ENCODE data around the gene GBA2. TPM values are rescaled to one million over a fixed set of nuclear protein-coding genes. Genes with fewer than 3 reads are reported as not detected.

The GBA2 gene
- total RNA-seq, 1 experiment from 2014 or later: 84.9 TPM

DNA sequence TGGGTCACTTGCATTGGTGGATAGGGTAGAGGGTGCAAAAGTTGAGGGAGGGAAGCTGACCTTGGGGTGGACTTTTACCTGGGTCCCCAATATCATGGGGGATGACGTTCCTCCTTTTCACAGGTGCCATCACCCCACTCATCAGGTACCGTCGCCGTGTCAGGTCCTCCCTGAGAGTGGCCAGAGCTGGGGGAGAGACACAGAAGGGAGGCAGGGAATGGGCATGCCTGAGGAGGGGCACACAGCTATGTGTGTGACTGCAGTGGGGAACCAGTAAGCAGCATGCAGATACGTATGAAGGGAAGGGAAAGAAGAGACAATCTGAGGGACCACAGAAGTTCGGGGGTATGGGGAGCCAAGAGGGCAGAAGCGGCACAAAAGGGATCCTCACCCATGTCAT lies 10.1 kb downstream of the GBA2 start:
- no peak for DNase-seq (ENCODE audit: low spot score)

- no peak for DNase-seq (ENCODE audit: low spot score)
These were observed 10.8 kb downstream of the GBA2 start for GRCh38 chr9:35738186-35738585.

DNA sequence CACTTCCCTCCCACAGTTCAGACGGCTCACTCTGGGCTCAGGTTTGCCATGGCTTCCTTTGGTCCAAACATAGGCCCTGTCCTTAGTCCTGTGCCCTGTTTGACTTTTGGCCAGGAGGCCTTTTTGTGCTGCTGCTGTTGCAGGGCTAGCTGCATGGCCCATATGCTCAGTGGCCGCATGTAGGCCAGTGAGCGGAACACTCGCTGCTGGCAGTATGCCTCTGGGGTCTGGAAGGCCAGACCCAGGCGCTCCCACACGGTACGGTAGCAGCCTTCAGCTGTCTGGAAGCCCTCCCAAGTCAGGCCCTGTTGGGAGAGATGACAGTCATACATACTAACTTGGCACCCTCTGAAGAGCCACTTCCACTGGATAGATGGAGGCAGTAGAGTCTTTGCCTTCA lies 11.9 kb downstream of the GBA2 start:
- DNase-seq (ENCODE audit: low spot score): no peak

GRCh38 chr9:35736201-35736633 lies 12.8 kb downstream of the GBA2 start:
- peak; percentile 81 for DNase-seq (ENCODE audit: low spot score)

- no peak for DNase-seq (ENCODE audit: low spot score)
These were observed 14.9 kb downstream of the GBA2 start for GRCh38 chr9:35734096-35734495.

DNA sequence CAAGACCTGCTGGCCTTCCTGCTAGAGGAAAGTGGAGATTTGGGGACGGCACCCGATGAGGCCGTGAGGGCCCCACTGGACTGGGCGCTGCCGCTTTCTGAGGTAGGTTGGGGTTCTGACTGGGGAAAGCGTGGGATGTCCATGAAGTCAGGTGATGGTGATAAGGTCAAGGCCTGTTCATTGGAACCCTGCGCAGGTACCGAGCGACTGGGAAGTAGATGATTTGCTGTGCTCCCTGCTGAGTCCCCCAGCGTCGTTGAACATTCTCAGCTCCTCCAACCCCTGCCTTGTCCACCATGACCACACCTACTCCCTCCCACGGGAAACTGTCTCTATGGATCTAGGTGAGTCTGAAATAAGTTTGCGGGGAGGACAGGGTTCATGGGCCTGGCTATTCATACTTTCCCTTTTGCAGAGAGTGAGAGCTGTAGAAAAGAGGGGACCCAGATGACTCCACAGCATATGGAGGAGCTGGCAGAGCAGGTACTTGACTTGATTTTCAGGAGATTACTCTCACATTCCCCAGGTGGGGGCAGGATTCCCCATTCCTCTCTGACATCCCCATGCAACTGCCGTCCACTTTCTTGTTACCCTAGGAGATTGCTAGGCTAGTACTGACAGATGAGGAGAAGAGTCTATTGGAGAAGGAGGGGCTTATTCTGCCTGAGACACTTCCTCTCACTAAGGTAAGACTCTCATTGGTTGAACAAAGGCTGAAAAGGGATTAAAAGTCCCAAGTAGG lies 16.1 kb downstream of the GBA2 start:
- peak; percentile 78 for DNase-seq (ENCODE audit: low spot score)

DNA sequence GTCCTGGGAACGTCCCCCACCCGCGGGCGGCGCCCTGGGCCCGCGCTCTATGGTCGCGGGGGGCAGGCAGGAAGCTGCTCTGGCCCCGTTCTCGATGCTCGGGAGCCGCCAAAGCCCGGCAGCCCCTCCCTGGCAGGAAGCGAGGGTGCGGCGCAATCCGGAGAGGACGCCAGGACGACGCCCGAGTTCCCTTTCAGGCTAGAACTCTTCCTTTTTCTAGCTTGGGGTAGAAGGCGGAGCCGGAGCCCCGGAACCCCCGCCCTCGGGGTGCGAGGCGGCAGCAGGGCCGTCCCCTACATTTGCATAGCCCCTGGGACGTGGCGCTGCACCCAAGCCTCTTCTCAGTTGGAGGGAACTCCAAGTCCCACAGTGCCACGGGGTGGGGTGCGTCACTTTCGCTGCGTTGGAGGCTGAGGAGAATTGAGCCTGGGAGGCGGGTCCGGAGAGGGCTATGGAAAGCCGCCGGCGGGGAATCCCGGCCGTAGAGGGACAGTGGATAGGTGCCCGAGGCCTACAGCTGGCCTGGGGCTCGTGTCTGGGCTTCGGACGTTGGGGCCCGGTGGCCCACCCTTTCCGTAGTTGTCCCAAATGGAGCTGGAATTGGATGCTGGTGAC lies 16.7 kb downstream of the GBA2 start, which contains the start of the genes CREB3 and TLN1:
CREB3 (plus strand) TSS at position 482 of the 615 bp plus-strand sequence; CDS start at position 589, 107 bp downstream.
TLN1 (minus strand) TSS at position 11 of the 615 bp plus-strand sequence. CDS start 6,501 bp downstream, outside the sequence.
- DNase-seq (ENCODE audit: low spot score): peak; percentile 98

GRCh38 chr9:35731415-35732184 lies 17.4 kb downstream of the GBA2 start:
- no peak for DNase-seq (ENCODE audit: low spot score)

DNA sequence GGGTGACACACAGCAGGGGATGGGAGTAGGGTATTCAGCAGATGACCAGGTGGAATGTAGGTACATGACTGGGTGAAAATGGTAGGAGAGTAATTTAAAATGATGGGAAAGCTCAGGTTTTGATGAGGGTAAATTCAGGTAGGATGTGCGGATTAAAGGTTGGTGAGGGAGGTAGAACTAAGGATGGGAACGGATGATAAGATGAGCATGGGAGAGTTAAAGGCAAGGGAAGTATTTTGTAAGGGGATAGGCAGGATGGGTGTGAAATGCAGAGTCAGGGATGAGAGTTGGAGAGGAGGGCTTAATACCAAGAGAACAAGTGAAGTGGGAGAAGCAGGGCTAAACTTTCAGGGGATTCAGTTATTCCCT lies 18.6 kb downstream of the GBA2 start:
- no peak for DNase-seq (ENCODE audit: low spot score)

DNA sequence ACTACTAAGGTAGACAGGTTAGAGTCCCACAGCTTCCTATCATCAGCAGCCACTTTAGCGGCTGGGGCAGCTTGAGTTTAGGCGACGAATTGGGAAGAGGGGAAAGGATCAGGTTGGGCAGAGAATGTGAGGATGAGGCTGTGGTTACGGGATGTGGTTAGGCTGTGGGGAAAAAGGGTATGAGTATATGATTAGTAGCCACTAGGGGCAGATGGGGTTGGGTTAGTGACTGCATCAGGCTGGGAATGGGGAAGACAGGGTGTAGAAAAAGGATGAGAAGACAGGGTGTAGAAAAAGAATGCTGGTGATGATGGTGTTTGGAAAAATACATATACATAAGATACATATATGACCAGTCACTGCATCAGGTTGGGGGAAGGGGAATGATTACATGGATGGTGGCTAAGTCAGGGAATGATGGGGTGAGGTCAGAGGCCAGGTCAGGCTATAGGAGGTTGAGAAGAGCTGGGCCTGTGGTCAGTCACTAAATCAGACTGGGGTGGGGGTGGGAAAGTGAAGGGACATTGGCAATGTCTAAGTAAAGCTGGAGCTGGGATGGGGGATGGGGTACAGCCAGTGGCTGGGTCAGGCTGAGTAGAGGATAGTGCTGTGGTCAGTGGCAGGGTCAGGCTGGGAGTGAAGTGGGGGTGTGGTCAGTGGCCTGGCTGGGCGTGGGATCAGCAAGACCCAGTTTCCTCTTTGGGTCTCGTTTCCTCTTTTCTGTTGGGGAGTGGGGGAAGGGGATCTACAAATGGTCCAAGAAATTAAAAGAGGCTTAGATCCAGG lies 19.1 kb downstream of the GBA2 start:
- DNase-seq (ENCODE audit: low spot score): peak; percentile 59

DNA sequence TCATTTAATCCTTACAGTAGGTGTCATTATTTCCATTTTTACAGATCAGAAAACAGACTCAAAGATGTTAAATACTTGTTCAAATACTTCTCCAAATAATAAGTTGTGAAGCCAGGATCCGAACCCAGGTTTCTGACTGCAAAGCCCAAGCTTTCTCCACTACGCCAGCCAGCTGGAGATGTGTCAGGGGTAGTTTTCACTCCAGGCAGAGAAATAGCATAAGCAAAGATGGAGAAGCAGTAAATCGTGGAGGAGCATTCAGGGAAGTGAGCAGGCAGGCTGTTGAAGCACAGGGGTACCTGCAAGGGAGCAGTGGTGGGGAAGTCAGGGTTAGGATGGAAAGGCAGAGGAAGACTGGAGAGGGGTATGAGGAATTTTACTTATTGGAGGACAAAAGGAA lies 19.9 kb downstream of the GBA2 start:
- DNase-seq (ENCODE audit: low spot score): no peak

DNA sequence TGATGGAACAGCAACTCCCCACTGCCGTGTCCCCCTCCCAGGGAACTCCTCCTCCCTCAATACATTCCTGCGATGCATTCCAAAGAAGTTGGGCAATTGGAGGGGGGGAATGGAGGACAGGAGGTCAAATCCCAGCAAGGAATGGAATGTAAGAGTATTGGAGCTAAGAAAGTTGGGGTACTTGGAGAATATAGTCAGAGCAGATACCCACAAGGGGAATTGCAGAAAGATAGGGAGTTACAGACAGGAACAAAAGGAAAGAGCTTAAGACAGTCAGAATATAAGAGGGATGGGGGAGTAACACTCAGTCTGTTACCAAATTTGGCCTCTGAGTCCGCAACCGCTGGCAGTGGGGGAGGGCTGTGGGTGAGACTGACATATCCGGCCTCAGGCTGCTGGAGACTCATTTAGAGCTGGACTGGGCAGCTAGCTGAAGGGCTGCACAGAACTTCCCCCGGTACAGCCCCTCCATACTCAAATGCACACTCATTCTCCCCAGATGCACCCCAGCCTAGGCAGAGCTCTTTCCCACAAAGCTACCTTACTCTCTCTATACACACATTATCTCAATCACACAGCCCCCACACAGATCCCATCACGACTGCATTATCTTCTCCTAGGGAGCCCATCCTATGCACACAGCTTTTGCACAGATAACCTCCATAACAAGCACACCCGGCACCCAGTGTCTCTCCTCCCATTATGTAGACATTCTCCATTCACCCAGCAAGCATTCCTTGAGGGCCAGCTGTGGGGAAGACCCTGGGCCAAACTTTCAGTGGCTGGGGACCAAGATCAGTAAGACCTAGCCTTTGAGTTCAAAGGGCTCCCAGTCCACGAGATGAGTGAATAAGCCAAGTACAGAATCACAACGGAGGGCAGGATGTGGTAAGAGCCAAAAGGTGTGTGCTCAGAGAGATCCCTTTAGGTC lies 20.7 kb downstream of the GBA2 start:
- DNase-seq (ENCODE audit: low spot score): no peak

DNA sequence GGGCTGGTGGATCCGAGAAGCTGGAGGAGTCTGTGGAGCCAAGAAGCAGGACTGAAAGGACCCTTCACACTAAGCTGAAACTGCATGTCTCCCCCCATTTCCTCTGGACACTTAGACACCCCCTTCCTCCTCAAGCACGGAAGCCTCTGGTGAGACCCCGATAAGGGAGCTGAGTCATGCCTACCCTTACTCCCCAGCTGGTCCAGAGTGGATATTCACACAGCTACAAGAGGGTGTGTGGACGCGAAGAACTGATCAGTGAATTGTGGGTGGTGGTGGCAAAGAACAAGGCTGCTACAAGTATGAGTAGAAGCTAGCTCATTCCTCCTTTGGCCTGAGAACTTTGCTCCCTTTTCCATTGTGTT lies 21.4 kb downstream of the GBA2 start:
- DNase-seq (ENCODE audit: low spot score): no peak

GRCh38 chr9:35726931-35727330 lies 22.1 kb downstream of the GBA2 start:
- no peak for DNase-seq (ENCODE audit: low spot score)

DNA sequence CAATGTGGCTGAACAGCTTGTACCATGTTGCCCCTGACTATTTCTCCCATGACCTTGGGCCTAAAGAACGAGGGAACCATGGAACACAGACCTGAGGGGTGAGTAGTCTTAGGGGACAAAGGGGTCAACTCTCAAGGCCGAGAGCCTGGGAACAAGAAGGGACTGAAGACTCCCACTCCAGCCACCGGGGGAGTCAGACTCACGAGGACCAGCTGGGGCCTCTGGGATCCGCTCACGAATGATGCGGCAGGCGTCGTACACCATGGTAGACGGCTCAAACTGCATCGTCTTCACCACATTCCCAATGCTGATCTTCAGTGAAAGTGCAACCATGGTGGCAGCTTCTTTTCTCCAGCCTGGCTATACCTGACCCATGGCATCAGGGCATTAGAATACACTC lies 23.7 kb downstream of the GBA2 start:
- no peak for DNase-seq (ENCODE audit: low spot score)

- DNase-seq (ENCODE audit: low spot score): no peak
These were observed 25.1 kb downstream of the GBA2 start for GRCh38 chr9:35723908-35724307.

DNA sequence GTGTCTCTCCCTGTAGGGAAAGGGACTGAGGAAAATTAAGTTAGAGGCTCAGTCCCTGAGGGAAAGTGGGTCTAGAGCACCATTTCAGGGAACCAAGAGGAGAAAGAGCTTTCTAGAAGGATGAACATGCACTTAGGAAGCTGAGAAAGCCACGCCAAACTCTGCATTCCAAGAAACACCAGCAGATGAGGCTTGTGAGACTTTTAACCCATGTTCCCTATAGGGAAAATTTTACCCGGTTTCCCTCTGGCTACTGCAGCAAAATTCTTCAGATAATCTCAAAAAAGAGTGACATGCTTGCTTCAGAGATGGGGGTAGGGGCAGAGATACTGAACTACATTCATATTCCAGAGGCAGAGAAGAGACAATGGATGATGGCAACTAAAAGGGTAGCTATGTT lies 25.6 kb downstream of the GBA2 start:
- no peak for DNase-seq (ENCODE audit: low spot score)

- DNase-seq (ENCODE audit: low spot score): no peak
These were observed 29.5 kb downstream of the GBA2 start for GRCh38 chr9:35719546-35719945.

GRCh38 chr9:35718721-35719511 lies 30.1 kb downstream of the GBA2 start:
- DNase-seq (ENCODE audit: low spot score): no peak
